Measurements from ENCODE around the gene RASAL1. TPM values are rescaled to one million over a fixed set of nuclear protein-coding genes. Genes with fewer than 3 reads are reported as not detected.

The RASAL1 gene
- polyA plus RNA-seq, 1 donor (not counting 4 experiments of a cell fraction or from before 2014, with no cell fraction given): 0.05 TPM

DNA sequence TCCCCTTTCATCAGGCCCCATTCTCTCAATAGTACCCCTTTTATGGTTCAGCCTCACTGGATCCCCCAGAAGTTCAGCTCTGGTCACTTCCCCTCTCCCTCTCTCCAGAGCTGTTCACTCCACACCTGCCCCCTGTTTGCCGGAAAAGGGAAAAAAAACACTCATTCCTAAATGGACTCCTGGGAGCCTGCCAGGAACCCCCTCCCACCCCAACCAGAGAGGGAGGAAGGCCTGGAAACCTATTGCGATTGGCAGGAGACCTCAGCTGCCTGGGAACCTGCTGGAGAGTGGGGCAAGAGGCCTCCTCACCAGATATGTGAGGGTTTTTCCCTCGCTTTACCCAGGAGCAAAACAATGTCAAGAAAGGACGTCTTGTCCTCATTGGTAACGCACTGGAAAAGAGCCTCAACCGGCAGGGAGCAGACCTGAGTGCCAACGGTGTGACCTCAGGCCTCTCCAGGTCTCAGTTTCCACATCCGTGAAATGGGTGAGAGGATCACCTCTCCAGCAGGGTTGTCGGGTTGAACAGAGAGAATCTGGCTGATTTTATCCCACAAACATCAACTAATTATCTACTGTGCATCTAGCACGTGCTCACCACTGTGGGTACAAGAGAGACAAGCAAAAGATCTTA lies 74.4 kb downstream of the RASAL1 start:
- no peak for FAIRE-seq
- peaks cover 37% of the 10 kb centered on the region for H3K27me3 ChIP-seq (ENCODE audit: control insufficient read depth, extremely low read depth, insufficient read depth, low read length)
- dilution Hi-C loops (cut with MboI; ENCODE audit: extremely low pct_ligation_motif_present, low sequenced_read_pairs): loop anchor here (25.0 kb wide), 1 partner anchor 101 kb away; no protein-coding TSS in a partner anchor

DNA sequence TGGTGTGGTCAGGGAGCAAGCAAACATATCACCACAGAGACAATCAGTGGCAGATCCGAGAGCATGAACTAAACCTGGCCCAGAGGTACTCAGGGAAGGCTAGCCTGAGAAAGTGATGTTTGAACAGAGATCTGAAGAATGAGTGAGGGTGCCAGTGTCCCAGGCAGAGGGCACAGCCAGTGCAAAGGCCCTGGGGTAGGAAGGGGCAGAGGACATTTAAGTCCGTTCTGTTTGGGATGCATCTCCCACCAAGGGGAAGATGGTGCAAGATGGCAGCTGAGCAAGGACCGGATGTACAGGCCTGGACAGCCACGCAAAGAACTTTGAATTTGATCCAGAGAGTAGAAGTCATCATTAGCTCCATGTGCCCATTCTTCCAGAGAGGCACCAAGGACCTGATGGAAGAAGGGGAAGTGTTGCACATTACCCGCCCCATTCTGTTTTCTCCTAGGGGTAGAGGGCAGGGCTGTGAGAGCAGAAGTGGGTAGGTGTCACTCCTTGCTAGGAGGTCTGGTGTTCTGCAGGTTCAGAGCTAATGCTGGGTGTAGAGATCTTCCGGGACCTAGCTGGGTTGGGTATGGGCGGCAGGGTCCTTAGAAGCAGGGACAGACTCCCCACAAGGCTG lies 75.1 kb downstream of the RASAL1 start:
- Histone ChIP-seq H3K4me3 (ENCODE audit: control insufficient read depth in 2 of 3, extremely low read depth in 1 of 3, insufficient read depth in 2 of 3, low read depth in 1 of 3, low read length in 3 of 3) (no peak overlapping the region), H3K27ac (ENCODE audit: control insufficient read depth, insufficient read depth, low read length) (no peak overlapping the region), H3K9me1 (ENCODE audit: control insufficient read depth, extremely low read depth, insufficient read depth, low read length) (no peaks in the 10 kb centered on the region), H3K79me2 (ENCODE audit: control insufficient read depth, insufficient read depth, low read length) (no peaks in the 10 kb centered on the region), H4K20me1 (ENCODE audit: control insufficient read depth, extremely low read depth, insufficient read depth, low read length) (peaks cover 4% of the 10 kb centered on the region), H3K4me1 (ENCODE audit: control insufficient read depth, extremely low read depth, insufficient read depth, low read length) (no peaks in the 10 kb centered on the region), H3K36me3 (ENCODE audit: control insufficient read depth in 2 of 2, extremely low read depth in 1 of 2, insufficient read depth in 2 of 2, low read length in 2 of 2) (no peaks in the 10 kb centered on the region), H3K9me3 (ENCODE audit: control insufficient read depth, low read depth, low read length) (no peaks in the 10 kb centered on the region), H3K9ac (ENCODE audit: control insufficient read depth, extremely low read depth, insufficient read depth, low read length) (no peak overlapping the region), H3K27me3 (ENCODE audit: control insufficient read depth, extremely low read depth, insufficient read depth, low read length) (peaks cover 44% of the 10 kb centered on the region), H2AFZ (ENCODE audit: control insufficient read depth, low read length) (no peak overlapping the region), H3K4me2 (ENCODE audit: control insufficient read depth, extremely low read depth, insufficient read depth, low read depth, low read length) (no peak overlapping the region)
- no peak for DNase-seq (ENCODE audit: low read depth, low spot score)
- no peak for FAIRE-seq
- dilution Hi-C loops (cut with MboI; ENCODE audit: extremely low pct_ligation_motif_present, low sequenced_read_pairs): loop anchor here (25.0 kb wide), 1 partner anchor 102 kb away; no protein-coding TSS in a partner anchor
- TF ChIP-seq EZH2 (IDR thresholded peaks at IDR 0.05; ENCODE audit: low read length): no peak
- TF ChIP-seq, protein P1, sequence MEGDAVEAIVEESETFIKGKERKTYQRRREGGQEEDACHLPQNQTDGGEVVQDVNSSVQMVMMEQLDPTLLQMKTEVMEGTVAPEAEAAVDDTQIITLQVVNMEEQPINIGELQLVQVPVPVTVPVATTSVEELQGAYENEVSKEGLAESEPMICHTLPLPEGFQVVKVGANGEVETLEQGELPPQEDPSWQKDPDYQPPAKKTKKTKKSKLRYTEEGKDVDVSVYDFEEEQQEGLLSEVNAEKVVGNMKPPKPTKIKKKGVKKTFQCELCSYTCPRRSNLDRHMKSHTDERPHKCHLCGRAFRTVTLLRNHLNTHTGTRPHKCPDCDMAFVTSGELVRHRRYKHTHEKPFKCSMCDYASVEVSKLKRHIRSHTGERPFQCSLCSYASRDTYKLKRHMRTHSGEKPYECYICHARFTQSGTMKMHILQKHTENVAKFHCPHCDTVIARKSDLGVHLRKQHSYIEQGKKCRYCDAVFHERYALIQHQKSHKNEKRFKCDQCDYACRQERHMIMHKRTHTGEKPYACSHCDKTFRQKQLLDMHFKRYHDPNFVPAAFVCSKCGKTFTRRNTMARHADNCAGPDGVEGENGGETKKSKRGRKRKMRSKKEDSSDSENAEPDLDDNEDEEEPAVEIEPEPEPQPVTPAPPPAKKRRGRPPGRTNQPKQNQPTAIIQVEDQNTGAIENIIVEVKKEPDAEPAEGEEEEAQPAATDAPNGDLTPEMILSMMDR (optimal IDR thresholded peaks at IDR 0.05 in 1 of 3, IDR thresholded peaks at IDR 0.05 in 1 of 3, conservative IDR thresholded peaks at IDR 0.05 in 1 of 3; ENCODE audit: extremely low read depth in 1 of 3, insufficient read depth in 2 of 3, low read length in 3 of 3): no peak

More for the DNA sequence above, 74.4 kb downstream of the RASAL1 start:
- no peaks in the 10 kb centered on the region for H3K4me1 ChIP-seq (ENCODE audit: control insufficient read depth, extremely low read depth, insufficient read depth, low read length)
- no peaks in the 10 kb centered on the region for H3K36me3 ChIP-seq (ENCODE audit: control insufficient read depth in 2 of 2, extremely low read depth in 1 of 2, insufficient read depth in 2 of 2, low read length in 2 of 2)
- H3K9me1 ChIP-seq (ENCODE audit: control insufficient read depth, extremely low read depth, insufficient read depth, low read length): no peaks in the 10 kb centered on the region
- H3K9me3 ChIP-seq (ENCODE audit: control insufficient read depth, low read depth, low read length): no peaks in the 10 kb centered on the region
- no peak overlapping the region for H3K9ac ChIP-seq (ENCODE audit: control insufficient read depth, extremely low read depth, insufficient read depth, low read length)
- no peak for TF ChIP-seq EZH2 (IDR thresholded peaks at IDR 0.05; ENCODE audit: low read length)
- TF ChIP-seq, protein P1 (optimal IDR thresholded peaks at IDR 0.05 in 1 of 3, IDR thresholded peaks at IDR 0.05 in 1 of 3, conservative IDR thresholded peaks at IDR 0.05 in 1 of 3; ENCODE audit: extremely low read depth in 1 of 3, insufficient read depth in 2 of 3, low read length in 3 of 3): no peak
- no peak overlapping the region for H3K4me2 ChIP-seq (ENCODE audit: control insufficient read depth, extremely low read depth, insufficient read depth, low read depth, low read length)
- H3K27ac ChIP-seq (ENCODE audit: control insufficient read depth, insufficient read depth, low read length): no peak overlapping the region
- H3K79me2 ChIP-seq (ENCODE audit: control insufficient read depth, insufficient read depth, low read length): no peaks in the 10 kb centered on the region
- no peak for DNase-seq (ENCODE audit: low read depth, low spot score)
- H4K20me1 ChIP-seq (ENCODE audit: control insufficient read depth, extremely low read depth, insufficient read depth, low read length): peaks cover 4% of the 10 kb centered on the region
- no peak overlapping the region for H3K4me3 ChIP-seq (ENCODE audit: control insufficient read depth in 2 of 3, extremely low read depth in 1 of 3, insufficient read depth in 2 of 3, low read depth in 1 of 3, low read length in 3 of 3)
- H2AFZ ChIP-seq (ENCODE audit: control insufficient read depth, low read length): no peak overlapping the region

All from keratinocyte (primary cell).